GM19455 (cell line): Measurements from ENCODE around the gene WNT9A.

Experiments
- ATAC-seq: cut with Tn5 transposase; IDR thresholded peaks from one replicate; pipeline ENCODE4 v1.9.1; 2021; ENCODE audit not compliant: unreplicated experiment

The WNT9A gene

DNA sequence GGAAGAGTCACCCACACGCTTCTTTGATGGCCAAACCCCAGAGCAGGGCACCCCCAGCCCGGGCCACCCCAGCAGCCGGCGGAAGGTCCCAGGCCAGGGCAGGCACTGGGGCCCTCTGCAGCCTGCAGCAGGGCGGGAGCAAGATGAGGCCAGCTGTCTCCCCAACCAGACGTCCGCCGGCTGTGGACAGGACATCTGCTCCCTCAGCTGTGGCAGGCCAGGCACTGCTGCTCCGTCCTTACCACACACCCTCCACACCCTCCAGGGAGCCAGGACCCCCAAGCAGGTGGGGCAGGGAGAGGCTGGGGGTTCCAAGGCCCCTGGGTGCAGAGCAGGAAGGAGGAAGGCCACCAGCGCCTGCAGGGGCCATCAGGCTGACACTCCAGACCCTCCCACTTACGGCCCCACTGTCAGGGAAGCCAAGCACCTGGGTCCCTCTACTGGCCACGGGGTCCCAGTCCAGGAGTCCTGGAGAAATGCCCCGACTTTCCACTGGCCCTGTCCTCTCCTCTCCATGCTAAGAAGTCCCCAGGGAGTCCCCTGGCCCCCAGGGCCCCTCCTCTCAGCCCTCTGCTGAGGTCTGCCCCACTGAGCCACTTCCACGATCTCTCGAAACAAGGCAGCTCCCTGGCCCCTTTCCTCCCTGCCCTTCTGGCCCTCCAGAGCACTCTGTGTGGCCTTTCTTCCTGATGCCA is 5.6 kb downstream of the WNT9A start:
- no peak for ATAC-seq

- no peak for ATAC-seq
These were observed 6.2 kb downstream of the WNT9A start for GRCh38 chr1:227941509-227942020.

DNA sequence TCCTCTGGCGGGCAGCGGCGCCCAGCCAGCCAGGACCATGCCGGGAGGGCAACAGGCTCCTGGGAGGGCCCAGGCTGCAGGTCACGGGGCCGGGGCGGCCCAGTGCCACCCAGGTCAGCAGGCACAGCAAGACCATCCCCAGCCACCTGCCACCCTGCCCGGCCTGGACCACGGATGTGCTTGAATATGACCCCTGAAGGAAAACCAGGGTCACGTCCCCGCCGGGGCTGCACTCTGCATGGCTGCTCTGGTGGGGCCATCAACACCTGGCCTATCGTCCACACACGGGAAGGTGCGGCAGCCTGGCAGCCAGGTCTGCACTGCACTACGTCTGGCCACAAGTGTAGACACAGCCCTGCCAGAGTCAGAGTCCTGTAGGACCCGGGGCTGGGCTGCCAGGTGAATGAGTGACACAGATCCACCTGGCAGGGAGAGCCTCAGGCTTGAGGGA is 6.9 kb downstream of the WNT9A start:
- ATAC-seq: no peak

GRCh38 chr1:227939791-227940771 is 7.7 kb downstream of the WNT9A start:
- ATAC-seq: no peak

DNA sequence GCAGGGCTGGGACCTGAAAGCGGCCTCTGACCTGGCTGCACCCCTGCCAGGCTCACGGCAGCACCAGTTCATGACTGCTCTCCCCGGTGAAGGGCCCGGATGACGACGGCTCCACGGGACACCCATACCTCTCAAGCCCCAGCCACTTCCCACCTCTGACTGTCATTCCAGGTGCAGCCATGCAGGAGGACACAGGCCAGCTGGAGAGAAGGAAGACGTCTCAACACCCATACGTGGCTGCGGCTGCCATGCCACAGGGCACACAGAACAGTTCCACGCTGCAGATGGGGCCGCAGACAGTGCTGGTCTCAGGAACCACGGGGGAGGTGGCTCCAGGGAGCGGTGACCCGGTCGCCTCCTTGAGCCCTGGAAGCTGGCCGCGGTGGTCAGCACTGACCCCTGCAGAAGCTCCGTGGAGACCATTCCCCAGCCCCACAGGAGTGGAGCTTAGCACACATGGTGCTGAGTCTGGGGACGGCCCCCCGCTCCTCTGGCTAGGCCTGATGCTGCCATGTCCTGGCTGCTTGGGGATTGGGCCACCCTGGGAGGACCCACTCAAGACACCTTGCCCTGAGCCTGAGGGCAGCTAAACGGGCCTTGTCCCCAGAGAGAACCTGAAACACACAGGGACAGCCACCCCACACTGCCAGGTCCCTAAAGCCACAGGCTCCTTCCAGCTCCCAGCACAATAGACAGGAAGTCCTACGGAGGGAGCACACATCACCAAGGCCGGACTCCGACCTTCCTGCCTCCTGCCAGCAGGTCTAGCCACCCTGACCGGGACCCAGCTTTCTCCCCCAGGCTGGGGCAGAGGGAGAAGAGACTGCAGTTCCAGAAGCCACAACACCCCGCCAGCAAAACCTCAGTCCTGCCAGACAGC is 8.6 kb downstream of the WNT9A start:
- ATAC-seq: no peak

- no peak for ATAC-seq
These were observed 9.5 kb downstream of the WNT9A start for GRCh38 chr1:227938276-227938675.

DNA sequence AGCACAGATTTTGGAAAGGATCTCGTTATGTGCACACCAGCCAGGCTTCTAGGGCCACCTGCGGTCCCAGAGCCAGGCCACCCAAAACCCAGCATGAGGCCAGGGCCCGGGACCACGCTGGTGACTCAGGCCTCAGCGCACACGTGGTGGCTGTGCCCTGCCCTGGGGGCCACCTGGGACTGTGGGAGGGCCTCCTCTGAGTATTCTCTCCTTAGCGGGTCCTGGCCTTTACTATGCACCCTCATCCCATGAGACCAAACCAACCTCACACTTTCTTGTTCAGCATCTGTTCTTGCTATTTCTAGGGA is 9.9 kb downstream of the WNT9A start:
- no peak for ATAC-seq

- ATAC-seq: no peak
These were observed 10.5 kb downstream of the WNT9A start for GRCh38 chr1:227937031-227937837.

GRCh38 chr1:227935826-227936225 is 11.9 kb downstream of the WNT9A start:
- no peak for ATAC-seq

- ATAC-seq: no peak
These were observed 13.0 kb downstream of the WNT9A start for GRCh38 chr1:227934476-227935313.

DNA sequence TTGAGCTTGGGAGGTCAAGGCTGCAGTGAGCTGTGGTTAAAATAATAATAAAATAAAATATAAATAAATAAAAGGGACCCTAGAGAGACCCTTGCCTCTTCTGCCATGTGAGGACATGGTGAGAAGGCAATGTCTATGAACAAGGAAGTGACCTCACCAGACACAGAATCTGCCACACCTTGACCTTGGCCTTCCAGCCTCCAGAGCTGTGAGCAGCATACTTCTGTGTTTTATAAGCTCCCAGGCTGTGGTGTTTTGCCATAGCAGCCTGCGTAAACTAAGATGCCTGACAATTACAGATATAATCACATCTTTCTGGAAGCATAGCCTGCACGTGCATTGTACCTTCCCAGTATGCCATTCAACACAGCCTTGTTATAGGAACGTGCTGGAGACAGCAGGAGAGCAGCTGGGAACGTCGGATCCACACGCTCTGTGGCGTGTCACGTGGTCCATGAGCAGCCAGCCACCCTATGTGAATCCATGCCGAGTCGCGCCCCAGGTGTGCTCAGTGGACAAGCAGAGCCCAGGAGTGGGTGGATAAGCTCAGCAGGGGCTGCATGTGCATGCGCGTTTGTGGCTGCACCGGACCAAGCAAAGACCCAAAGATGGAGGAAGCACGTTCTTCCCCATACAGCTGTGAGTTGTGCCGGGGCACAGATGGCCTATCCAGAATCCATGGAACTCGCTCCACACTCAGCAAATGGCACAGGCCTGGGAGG is 17.8 kb downstream of the WNT9A start:
- ATAC-seq: no peak

GRCh38 chr1:227928811-227929375 is 18.8 kb downstream of the WNT9A start:
- ATAC-seq: no peak

DNA sequence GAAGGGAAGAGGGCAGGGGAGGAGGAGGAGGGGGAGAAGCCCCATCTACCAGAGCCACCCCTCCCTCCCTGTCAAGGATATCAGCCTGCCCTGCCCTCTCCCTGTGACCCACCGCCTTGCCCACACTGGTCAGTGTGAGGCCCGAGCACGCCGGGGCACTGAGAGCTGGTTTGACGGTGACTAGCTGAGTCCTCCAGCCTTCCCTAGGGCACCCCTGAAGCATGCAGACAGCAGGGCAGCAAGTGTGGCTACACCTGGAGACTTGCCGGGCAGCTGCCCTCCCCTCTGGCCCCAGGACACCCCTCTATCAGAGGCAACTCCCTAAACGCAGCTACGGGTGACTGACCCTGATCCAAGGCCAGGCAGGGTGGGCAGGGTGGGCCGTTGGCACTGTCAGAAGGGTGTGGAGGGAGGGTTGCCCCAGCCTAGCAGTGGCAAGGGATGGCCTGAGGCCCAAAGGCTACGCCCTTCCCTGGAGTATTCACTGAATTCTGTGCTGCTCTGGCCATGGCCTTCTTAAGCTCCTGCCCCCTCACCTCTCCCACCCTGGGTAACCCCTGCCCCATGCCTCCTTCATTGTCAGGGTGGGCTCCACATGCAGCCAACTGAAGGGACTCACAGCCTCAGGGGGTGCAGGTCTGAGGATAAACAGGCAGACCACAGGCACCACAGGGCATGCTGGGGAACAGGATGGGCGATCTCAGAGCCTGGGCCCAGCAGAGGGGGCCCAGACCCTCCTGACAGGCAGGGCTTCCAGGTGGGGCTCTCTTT is 19.6 kb downstream of the WNT9A start:
- ATAC-seq: no peak

- ATAC-seq: no peak
These were observed 20.5 kb downstream of the WNT9A start for GRCh38 chr1:227926896-227927885.

GRCh38 chr1:227926216-227926791 is 21.4 kb downstream of the WNT9A start:
- no peak for ATAC-seq

DNA sequence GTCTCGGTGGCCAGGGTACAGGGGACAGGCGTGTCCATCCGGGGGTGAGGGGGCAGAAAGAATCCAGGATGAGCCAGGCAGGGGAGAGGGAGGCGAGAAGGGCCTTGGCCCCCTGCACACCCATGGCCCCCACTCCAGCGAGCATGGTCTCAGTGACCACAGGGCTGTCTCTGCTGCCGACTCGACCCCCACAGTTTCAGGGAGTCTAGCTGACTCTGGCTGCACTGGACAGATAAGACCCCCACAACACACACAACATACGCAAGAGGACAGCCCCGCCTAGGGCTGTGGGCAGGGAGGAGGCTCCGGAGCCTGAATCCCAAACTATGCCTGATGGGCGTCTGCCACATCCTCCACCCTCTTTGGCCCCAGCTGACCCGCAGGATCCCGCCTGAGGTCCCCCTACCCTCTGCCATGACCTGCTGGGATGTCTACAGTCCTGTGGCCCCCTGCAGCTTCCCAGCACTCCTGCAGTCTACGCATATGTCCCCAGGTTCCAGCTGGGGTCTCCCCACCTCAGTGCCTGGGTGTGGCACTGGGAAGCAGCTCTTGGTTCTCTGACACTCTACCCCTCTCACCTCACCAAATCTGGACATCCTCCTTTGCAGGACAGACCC is 22.0 kb downstream of the WNT9A start:
- ATAC-seq: no peak
